SK-N-SH treated with all-trans-retinoic acid at 6 μM for 48 hours (cell line): ENCODE results near the gene KRTAP2-1.
"Not testable (repeated sequence)": the region's sequence is repeated elsewhere in the genome, so short reads cannot be mapped to it uniquely, and the experiment has no call there.

Experiments used
- ARNTL ChIP-seq: fragments of 450-650 bp; formaldehyde crosslinking; IDR thresholded peaks from 2 replicates; pipeline ENCODE4 v1.5.0; 2020; ENCODE audit warnings: low read depth, mild to moderate bottlenecking, moderate library complexity, borderline replicate concordance
- CREB5 ChIP-seq: fragments of 250-450 bp; sonication (Bioruptor Pico); IDR thresholded peaks from 2 replicates; pipeline ENCODE4 v1.5.1; 2020; ENCODE audit warnings: low read depth, mild to moderate bottlenecking, moderate library complexity
- GLIS3 ChIP-seq: fragments of 250-450 bp; sonication (Bioruptor Pico); IDR thresholded peaks from 2 replicates; pipeline ENCODE4 v1.5.0; 2020; ENCODE audit warnings: mild to moderate bottlenecking, moderate library complexity
- POU6F1 ChIP-seq: fragments of 250-450 bp; sonication (Bioruptor Pico); IDR thresholded peaks from 2 replicates; pipeline ENCODE4 v1.8.0; 2021; ENCODE audit warnings: low read depth, mild to moderate bottlenecking, moderate library complexity, borderline replicate concordance
- TOX ChIP-seq: fragments of 250-450 bp; sonication (Bioruptor Pico); IDR thresholded peaks from 2 replicates; pipeline ENCODE4 v1.8.0; 2021; ENCODE audit warnings: mild to moderate bottlenecking, moderate library complexity, borderline replicate concordance
- TSHZ2 ChIP-seq: fragments of 250-450 bp; sonication (Bioruptor Pico); IDR thresholded peaks from 2 replicates; pipeline ENCODE4 v1.5.0; 2020; ENCODE audit warnings: mild to moderate bottlenecking, moderate library complexity
- ZFP3 ChIP-seq: fragments of 250-450 bp; sonication (Bioruptor Pico); IDR thresholded peaks from 2 replicates; pipeline ENCODE4 v1.5.0; 2020; ENCODE audit warnings: mild to moderate bottlenecking, moderate library complexity
- ZNF565 ChIP-seq: fragments of 450-650 bp; formaldehyde crosslinking; conservative IDR thresholded peaks from 2 replicates; pipeline ENCODE4 v1.5.0; 2020; ENCODE audit warnings: low read depth, mild to moderate bottlenecking, moderate library complexity
- ZNF8 ChIP-seq: fragments of 450-650 bp; formaldehyde crosslinking; IDR thresholded peaks from 2 replicates; pipeline ENCODE4 v1.5.0; 2020; ENCODE audit warnings: mild to moderate bottlenecking, moderate library complexity

- not testable (repeated sequence) for TF ChIP-seq ZNF8 (CRISPR knock-in tag); ARNTL (CRISPR knock-in tag); ZFP3; TSHZ2 (CRISPR knock-in tag); TOX; GLIS3 (CRISPR knock-in tag); CREB5 (CRISPR knock-in tag); ZNF565 (CRISPR knock-in tag); POU6F1 (CRISPR knock-in tag)
Measured at GRCh38 chr17:41065016-41065689, 18.0 kb upstream of the KRTAP2-1 start.
